GM10248 (cell line): Measurements from ENCODE around the gene SLC7A8.

Experiments used
- CTCF ChIA-PET: fragments of 300-600 bp; sonication (Branson Sonifier 250); formaldehyde crosslinking; extraction: SDS; loops from one replicate; lab custom pipeline; 2021; ENCODE audit warnings: antibody characterized with exemption; lab: Yijun Ruan, JAX
- POLR2A ChIA-PET: fragments of 350-650 bp; sonication (Branson Sonifier 250); formaldehyde crosslinking; extraction: SDS; loops from one replicate; lab custom pipeline; 2020; ENCODE audit warnings: antibody characterized with exemption; lab: Yijun Ruan, JAX
- DNase-seq: peaks from one replicate; pipeline ENCODE4 v3.0.0; 2012; ENCODE audit errors: extremely low spot score
- TF ChIP-seq, protein P1 (sequence below): IDR thresholded peaks from 2 replicates; pipeline ENCODE4 v1.5.1; 2012; ENCODE audit warnings: mild to moderate bottlenecking, low read depth; ENCODE audit errors: extremely low read depth, missing control alignments, control extremely low read depth

SLC7A8 gene

DNA sequence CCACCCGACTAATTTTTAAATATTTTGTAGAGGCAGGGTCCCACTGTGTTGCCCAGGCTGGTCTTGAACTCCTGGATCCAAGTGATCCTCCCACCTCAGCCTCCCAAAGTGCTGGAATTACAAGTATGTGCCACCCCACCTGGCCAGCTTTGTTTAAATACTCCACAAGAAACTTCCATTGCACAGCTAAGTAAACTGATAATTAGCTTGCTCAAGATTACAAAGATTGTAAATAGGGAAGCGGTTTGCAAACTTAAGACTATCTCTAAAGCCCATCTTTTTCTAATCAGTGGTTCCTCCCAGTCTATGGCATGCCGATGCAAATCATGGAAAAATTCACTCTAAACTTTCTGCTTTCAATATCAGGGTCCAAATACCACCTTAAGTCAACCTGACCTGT is 9.7 kb downstream of the SLC7A8 start:
- TF ChIP-seq, protein P1, sequence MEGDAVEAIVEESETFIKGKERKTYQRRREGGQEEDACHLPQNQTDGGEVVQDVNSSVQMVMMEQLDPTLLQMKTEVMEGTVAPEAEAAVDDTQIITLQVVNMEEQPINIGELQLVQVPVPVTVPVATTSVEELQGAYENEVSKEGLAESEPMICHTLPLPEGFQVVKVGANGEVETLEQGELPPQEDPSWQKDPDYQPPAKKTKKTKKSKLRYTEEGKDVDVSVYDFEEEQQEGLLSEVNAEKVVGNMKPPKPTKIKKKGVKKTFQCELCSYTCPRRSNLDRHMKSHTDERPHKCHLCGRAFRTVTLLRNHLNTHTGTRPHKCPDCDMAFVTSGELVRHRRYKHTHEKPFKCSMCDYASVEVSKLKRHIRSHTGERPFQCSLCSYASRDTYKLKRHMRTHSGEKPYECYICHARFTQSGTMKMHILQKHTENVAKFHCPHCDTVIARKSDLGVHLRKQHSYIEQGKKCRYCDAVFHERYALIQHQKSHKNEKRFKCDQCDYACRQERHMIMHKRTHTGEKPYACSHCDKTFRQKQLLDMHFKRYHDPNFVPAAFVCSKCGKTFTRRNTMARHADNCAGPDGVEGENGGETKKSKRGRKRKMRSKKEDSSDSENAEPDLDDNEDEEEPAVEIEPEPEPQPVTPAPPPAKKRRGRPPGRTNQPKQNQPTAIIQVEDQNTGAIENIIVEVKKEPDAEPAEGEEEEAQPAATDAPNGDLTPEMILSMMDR = no peak
- DNase-seq = no peak
- ChIA-PET POLR2A (no interaction called here), CTCF (interaction anchor here (0.8 to 2.8 kb wide), 5 partner anchors 14 to 91 kb away, joined by 3 to 8 read pairs (median 3); no protein-coding TSS in a partner anchor)

DNA sequence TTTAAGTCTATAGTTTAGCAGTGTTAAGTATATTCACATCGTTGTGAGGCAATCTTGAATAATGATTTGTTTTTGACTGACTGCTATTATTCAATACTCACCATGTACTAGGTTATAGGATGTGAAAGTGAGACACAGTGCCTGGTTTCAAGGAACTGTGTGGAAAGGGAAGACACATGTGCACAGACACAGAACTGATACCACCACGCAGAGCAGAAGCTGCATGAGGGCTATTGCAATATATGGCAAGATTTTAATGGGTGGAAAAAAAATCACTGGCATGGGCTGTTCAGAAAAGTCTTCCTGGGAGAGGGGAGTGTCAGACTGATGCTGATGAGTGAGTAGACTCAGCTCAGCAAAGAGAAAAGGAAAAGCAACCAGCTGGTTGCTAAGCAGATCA is 10.4 kb downstream of the SLC7A8 start:
- CTCF ChIA-PET = interaction anchor here (1.2 to 2.8 kb wide), 5 partner anchors 9 to 53 kb away, joined by 3 to 8 read pairs (median 5); no protein-coding TSS in a partner anchor
- TF ChIP-seq, protein P1 = no peak
- DNase-seq = no peak
- POLR2A ChIA-PET = interaction anchor here (0.6 kb wide), 1 partner anchor 381 kb away, joined by 7 read pairs; no protein-coding TSS in a partner anchor

DNA sequence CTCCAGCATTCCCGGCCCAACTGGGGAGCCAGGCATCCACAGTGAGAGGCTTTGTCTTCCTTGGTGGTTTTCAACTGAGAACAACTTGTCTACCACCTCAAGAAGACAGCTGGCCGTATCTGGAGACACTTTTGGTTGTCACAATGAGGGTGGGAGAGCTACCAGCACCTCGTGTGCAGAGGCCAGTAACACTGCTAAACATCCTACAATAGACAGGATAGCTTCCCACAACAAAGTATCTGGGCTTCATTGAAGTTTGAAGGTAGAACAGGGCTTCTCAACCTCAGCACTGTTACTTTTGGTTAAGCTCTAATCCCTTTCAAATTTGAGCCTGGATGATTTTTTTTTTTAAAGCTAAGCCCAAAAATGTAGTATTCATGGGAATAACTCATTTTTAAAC is 10.9 kb downstream of the SLC7A8 start:
- ChIA-PET CTCF (interaction anchor here (1.2 to 2.8 kb wide), 5 partner anchors 9 to 53 kb away, joined by 3 to 8 read pairs (median 5); no protein-coding TSS in a partner anchor), POLR2A (no interaction called here)
- DNase-seq = no peak
- TF ChIP-seq, protein P1 = no peak

DNA sequence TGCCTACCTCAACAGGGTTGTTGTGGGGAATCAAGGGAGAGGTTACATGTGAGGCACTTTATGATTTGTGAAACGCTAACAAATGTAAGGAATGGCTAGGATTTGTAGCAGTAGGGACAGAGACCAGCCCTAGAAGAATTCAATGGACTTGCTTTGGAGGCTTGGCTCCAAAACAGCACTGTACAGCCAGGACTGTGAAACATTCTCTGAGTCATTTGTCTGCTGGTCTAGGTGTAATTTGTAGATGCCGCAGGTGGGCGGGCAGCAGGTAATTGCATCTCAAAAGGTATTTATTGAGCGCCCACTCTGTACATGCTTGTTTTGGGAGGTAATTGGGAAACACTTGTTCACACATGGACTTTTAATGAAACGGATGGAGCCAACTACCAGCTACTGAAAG is 11.4 kb downstream of the SLC7A8 start:
- DNase-seq = no peak
- TF ChIP-seq, protein P1 = no peak
- POLR2A ChIA-PET = no interaction called here
- CTCF ChIA-PET = interaction anchor here (1.3 to 2.8 kb wide), 5 partner anchors 9 to 52 kb away, joined by 3 to 8 read pairs (median 5); no protein-coding TSS in a partner anchor

DNA sequence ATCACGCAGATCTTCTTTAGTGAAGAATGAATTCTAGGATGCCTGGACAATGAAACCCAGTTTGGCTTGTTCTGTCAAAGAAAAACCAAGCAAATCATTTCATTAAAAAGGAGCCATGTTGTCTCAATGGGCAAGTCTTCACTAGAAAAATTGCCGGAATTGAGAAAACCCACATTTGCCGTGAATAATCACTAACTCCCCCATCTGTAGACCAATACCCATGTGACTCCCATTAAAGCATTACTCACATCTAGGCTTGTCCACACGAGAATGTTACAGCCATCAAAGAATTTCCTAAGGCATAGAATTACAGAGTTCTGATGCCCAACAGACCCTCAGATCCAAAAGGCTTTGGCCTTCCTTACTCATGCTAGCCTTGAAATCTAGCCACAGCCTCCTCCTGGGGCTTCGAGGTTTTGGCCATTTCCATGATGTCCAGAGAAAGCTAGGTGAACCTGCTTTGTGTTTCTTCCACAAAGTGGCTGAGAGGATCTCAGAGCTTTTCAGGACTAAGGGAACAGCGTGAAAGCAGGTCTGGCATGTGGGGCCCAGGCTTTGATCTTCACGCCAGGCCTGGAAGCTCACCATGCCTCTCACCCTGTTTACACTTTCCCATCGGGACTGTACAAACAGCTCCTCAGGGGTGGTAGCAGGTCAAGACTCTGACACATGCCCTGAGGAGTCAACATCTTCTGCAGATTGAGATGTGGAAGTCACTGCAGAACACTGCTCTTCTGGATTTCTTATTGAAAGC is 12.1 kb downstream of the SLC7A8 start:
- ChIA-PET CTCF (interaction anchor here (0.9 to 3.4 kb wide), 5 partner anchors 10 to 52 kb away, joined by 3 to 20 read pairs (median 5); no protein-coding TSS in a partner anchor), POLR2A (no interaction called here)
- DNase-seq = no peak
- TF ChIP-seq, protein P1 = no peak

DNA sequence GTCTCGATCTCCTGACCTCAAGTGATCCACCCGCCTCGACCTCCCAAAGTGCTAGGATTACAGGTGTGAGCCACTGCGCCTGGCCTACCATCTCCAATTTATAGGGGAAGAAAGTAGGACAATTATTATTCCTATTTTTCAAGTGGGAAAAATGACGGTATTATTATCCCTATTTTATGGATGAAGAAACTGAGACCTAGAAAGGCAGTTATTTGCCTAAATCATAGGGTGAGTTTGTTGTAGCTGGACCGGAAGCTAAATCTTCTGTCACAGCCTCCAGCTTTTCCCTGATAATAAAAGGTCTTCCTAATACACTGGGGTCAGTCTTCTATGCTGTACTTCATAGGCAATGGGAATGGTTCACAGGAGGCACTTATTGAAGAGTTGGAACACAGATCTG is 13.8 kb downstream of the SLC7A8 start:
- CTCF ChIA-PET = interaction anchor here (0.6 to 3.4 kb wide), 2 partner anchors 10 to 18 kb away, joined by 3 to 20 read pairs; no protein-coding TSS in a partner anchor
- TF ChIP-seq, protein P1 = no peak
- POLR2A ChIA-PET = interaction anchor here (0.7 kb wide), 1 partner anchor 36 kb away, joined by 3 read pairs; no protein-coding TSS in a partner anchor

More for the DNA sequence above, 13.8 kb downstream of the SLC7A8 start:
- DNase-seq = no peak
